ENCODE results near the gene GPR137. TPM values are rescaled to one million over a fixed set of nuclear protein-coding genes. Genes with fewer than 3 reads are reported as not detected.

GPR137 gene
- total RNA-seq: 11.8 and 21.2 TPM in 2 replicates

GRCh38 chr11:64284962-64285884 lies at the start of gene GPR137:
GPR137 (plus strand) TSS chr11:64285848; CDS start chr11:64286525, 677 bp downstream.

GRCh38 chr11:64240435-64241240 lies 45.0 kb upstream of the GPR137 start, which contains the start of gene FKBP2:
FKBP2 (plus strand) TSS chr11:64241095; CDS start chr11:64242388, 1,293 bp downstream.

GRCh38 chr11:64246871-64247728 lies 38.5 kb upstream of the GPR137 start, which contains the start of gene PPP1R14B:
PPP1R14B (minus strand) TSS chr11:64246943; CDS start chr11:64246673, 270 bp downstream.

GRCh38 chr11:64251016-64251752 lies 34.5 kb upstream of the GPR137 start, which contains the start of gene PLCB3:
PLCB3 (plus strand) TSS chr11:64251530; CDS start chr11:64251650, 120 bp downstream.

GRCh38 chr11:64284048-64284961 lies 1.3 kb upstream of the GPR137 start, which contains the start of gene BAD:
BAD (minus strand) TSS chr11:64284665; CDS start chr11:64284368, 297 bp downstream.

GRCh38 chr11:64291262-64291751 lies 5.7 kb downstream of the GPR137 start, which contains the start of gene KCNK4:
KCNK4 (plus strand) TSS chr11:64291302; CDS start chr11:64293019, 1,717 bp downstream.

GRCh38 chr11:64299847-64300648 lies 14.4 kb downstream of the GPR137 start, which contains the start of gene CATSPERZ:
CATSPERZ (plus strand) TSS chr11:64300358; CDS start chr11:64300411, 53 bp downstream.

GRCh38 chr11:64305075-64305690 lies 19.5 kb downstream of the GPR137 start, which contains the start of gene ESRRA:
ESRRA (plus strand) TSS chr11:64305524; CDS start chr11:64307180, 1,656 bp downstream.

GRCh38 chr11:64317325-64317960 lies 31.8 kb downstream of the GPR137 start, which contains the start of gene TRMT112:
TRMT112 (minus strand) TSS chr11:64317559; CDS start chr11:64317526, 33 bp downstream.

GRCh38 chr11:64317961-64318765 lies 32.5 kb downstream of the GPR137 start, which contains the start of gene PRDX5:
PRDX5 (plus strand) TSS chr11:64318121; CDS start chr11:64318216, 95 bp downstream.

Other genes starting within 250 kb of the GPR137 start
- gene FLRT1, start 249.9 kb upstream of the GPR137 start, total RNA-seq: 0.15 and 0.50 TPM in 2 replicates
- 22.4 and 23.3 TPM in 2 replicates for gene MACROD1, start 119.7 kb upstream of the GPR137 start, total RNA-seq
- 119 and 132 TPM in 2 replicates for gene STIP1, start 99.7 kb upstream of the GPR137 start, total RNA-seq
- 1.8 and 6.0 TPM in 2 replicates for gene FERMT3, start 79.1 kb upstream of the GPR137 start, total RNA-seq
- gene TRPT1, start 59.7 kb upstream of the GPR137 start, total RNA-seq: 28.5 and 50.6 TPM in 2 replicates
- gene NUDT22, start 59.6 kb upstream of the GPR137 start, total RNA-seq: 62.4 and 66.0 TPM in 2 replicates
- gene DNAJC4, start 55.3 kb upstream of the GPR137 start, total RNA-seq: 8.0 and 18.2 TPM in 2 replicates
- 38.7 and 41.5 TPM in 2 replicates for gene VEGFB, start 51.3 kb upstream of the GPR137 start, total RNA-seq
- 45.7 and 91.8 TPM in 2 replicates for gene FKBP2, start 44.8 kb upstream of the GPR137 start, total RNA-seq
- 164 and 283 TPM in 2 replicates for gene PPP1R14B, start 38.9 kb upstream of the GPR137 start, total RNA-seq
- 46.4 and 54.9 TPM in 2 replicates for gene PLCB3, start 34.3 kb upstream of the GPR137 start, total RNA-seq
- gene BAD, start 1.2 kb upstream of the GPR137 start, total RNA-seq: 80.6 and 85.5 TPM in 2 replicates
- gene KCNK4, start 5.5 kb downstream of the GPR137 start, total RNA-seq: 0.17 TPM in 1 of 2 replicates, not detected in the other
- 0.44 and 0.66 TPM in 2 replicates for gene CATSPERZ, start 14.5 kb downstream of the GPR137 start, total RNA-seq
- gene ESRRA, start 19.7 kb downstream of the GPR137 start, total RNA-seq: 34.6 and 44.3 TPM in 2 replicates
- gene TRMT112, start 31.7 kb downstream of the GPR137 start, total RNA-seq: 177 and 342 TPM in 2 replicates
- 202 and 213 TPM in 2 replicates for gene PRDX5, start 32.3 kb downstream of the GPR137 start, total RNA-seq
- 1.0 and 1.2 TPM in 2 replicates for gene CCDC88B, start 54.4 kb downstream of the GPR137 start, total RNA-seq
- 45.8 and 49.0 TPM in 2 replicates for gene RPS6KA4, start 73.3 kb downstream of the GPR137 start, total RNA-seq

Data from smooth muscle cell of trachea (primary cell).